OCI-LY1 (cell line): Measurements from ENCODE around the gene SLC12A7.

Experiments used
- EZH2 ChIP-seq: fragments of 200-600 bp; sonication (generic), shearing (Covaris generic); IDR thresholded peaks from 2 replicates; pipeline ENCODE4 v1.8.0; 2017; ENCODE audit warnings: borderline replicate concordance, mixed run types, mild to moderate bottlenecking, antibody characterized with exemption, low read length, moderate library complexity, mixed read lengths
- TF ChIP-seq, protein P1 (sequence below): fragments of 200-600 bp; sonication (generic), shearing (Covaris generic); IDR thresholded peaks from 2 replicates; pipeline ENCODE4 v1.5.1; 2017; ENCODE audit warnings: mild to moderate bottlenecking, antibody characterized with exemption, low read length, moderate library complexity, mixed read lengths

DNA sequence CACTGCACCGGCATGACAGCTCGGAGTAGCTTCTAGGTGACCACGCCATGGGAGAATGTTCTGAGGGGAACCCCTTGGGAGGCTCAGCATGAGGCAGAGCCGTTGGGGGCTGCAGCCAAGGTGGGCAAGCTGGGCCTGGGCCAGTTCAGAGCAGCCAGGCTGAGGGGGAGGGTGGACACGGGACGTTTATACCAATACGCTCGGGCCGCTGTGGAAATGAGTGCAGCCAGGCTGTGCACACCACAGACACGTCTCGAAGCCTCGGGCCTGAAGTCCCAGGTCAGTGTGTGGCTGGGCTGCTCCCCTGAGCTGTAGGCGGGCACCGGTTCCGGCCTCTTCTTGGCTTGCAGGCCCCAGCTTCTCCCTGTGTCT is 28.9 kb upstream of the SLC12A7 start:
- TF ChIP-seq, protein P1, sequence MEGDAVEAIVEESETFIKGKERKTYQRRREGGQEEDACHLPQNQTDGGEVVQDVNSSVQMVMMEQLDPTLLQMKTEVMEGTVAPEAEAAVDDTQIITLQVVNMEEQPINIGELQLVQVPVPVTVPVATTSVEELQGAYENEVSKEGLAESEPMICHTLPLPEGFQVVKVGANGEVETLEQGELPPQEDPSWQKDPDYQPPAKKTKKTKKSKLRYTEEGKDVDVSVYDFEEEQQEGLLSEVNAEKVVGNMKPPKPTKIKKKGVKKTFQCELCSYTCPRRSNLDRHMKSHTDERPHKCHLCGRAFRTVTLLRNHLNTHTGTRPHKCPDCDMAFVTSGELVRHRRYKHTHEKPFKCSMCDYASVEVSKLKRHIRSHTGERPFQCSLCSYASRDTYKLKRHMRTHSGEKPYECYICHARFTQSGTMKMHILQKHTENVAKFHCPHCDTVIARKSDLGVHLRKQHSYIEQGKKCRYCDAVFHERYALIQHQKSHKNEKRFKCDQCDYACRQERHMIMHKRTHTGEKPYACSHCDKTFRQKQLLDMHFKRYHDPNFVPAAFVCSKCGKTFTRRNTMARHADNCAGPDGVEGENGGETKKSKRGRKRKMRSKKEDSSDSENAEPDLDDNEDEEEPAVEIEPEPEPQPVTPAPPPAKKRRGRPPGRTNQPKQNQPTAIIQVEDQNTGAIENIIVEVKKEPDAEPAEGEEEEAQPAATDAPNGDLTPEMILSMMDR: no peak
- no peak for TF ChIP-seq EZH2
